Parathyroid adenoma (tissue), 2 donors: ENCODE results near the gene RHBG.

Experiments used
- H2AFZ ChIP-seq: fragments of 300-600 bp; sonication (generic); one replicate; pipeline ENCODE4 v1.7.0; 2017; ENCODE audit warnings: antibody characterized with exemption, mild to moderate bottlenecking
- H3K27ac ChIP-seq: fragments of 300-600 bp; sonication (generic); one replicate; pipeline ENCODE4 v1.7.0; 2017
- H3K27me3 ChIP-seq: fragments of 300-600 bp; sonication (generic); one replicate; pipeline ENCODE4 v1.7.0; 2017; ENCODE audit warnings: low read length; ENCODE audit not compliant: control insufficient read depth, insufficient read depth
- H3K36me3 ChIP-seq: fragments of 300-600 bp; sonication (generic); one replicate; pipeline ENCODE4 v1.7.0; 2017; ENCODE audit warnings: low read length; ENCODE audit not compliant: control insufficient read depth, insufficient read depth
- H3K4me1 ChIP-seq: fragments of 300-600 bp; sonication (generic); one replicate; pipeline ENCODE4 v1.7.0; 2017; ENCODE audit warnings: control low read depth
- H3K4me2 ChIP-seq: fragments of 300-600 bp; sonication (generic); one replicate; pipeline ENCODE4 v1.7.0; 2017; ENCODE audit warnings: low read length
- H3K4me3 ChIP-seq: fragments of 300-600 bp; sonication (generic); one replicate; pipeline ENCODE4 v1.7.0; 2017; ENCODE audit warnings: low read depth, low read length
- H3K79me2 ChIP-seq: fragments of 300-600 bp; sonication (generic); one replicate; pipeline ENCODE4 v1.7.0; 2017; ENCODE audit warnings: control low read depth
- H3K9ac ChIP-seq: fragments of 300-600 bp; sonication (generic); one replicate; pipeline ENCODE4 v1.7.0; 2017; ENCODE audit warnings: mild to moderate bottlenecking
- H3K9me3 ChIP-seq: fragments of 300-600 bp; sonication (generic); one replicate; pipeline ENCODE4 v1.7.0; 2017; ENCODE audit warnings: low read length; ENCODE audit not compliant: control insufficient read depth
- CTCF ChIP-seq: fragments of 300-600 bp; sonication (generic); IDR thresholded peaks from one replicate; pipeline ENCODE4 v1.7.0; 2017; ENCODE audit warnings: antibody characterized with exemption, mild to moderate bottlenecking
- donor health status: primary hyperparathyroidism.

Gene RHBG

GRCh38 chr1:156373546-156373945, 4.5 kb downstream of the RHBG start:
- Histone ChIP-seq H3K9me3 (no peaks in the 10 kb centered on the region), H3K4me1 (peaks cover 2% of the 10 kb centered on the region), H2AFZ (no peak overlapping the region), H3K27me3 (no peaks in the 10 kb centered on the region), H3K4me2 (no peak overlapping the region), H3K27ac (no peak overlapping the region), H3K4me3 (no peak overlapping the region), H3K79me2 (no peaks in the 10 kb centered on the region), H3K36me3 (no peaks in the 10 kb centered on the region), H3K9ac (no peak overlapping the region)
- TF ChIP-seq CTCF, result no peak

GRCh38 chr1:156376146-156376545, 7.1 kb downstream of the RHBG start:
- no peaks in the 10 kb centered on the region for H3K27me3 ChIP-seq
- no peak overlapping the region for H2AFZ ChIP-seq
- no peaks in the 10 kb centered on the region for H3K9me3 ChIP-seq
- H3K79me2 ChIP-seq, result no peaks in the 10 kb centered on the region
- no peak overlapping the region for H3K4me3 ChIP-seq
- H3K9ac ChIP-seq, result no peak overlapping the region
- no peak overlapping the region for H3K4me2 ChIP-seq
- H3K4me1 ChIP-seq, result no peaks in the 10 kb centered on the region
- no peaks in the 10 kb centered on the region for H3K36me3 ChIP-seq
- no peak overlapping the region for H3K27ac ChIP-seq
- no peak for TF ChIP-seq CTCF

GRCh38 chr1:156376958-156377919, 8.2 kb downstream of the RHBG start:
- no peaks in the 10 kb centered on the region for H3K4me1 ChIP-seq
- H3K36me3 ChIP-seq, result no peaks in the 10 kb centered on the region
- no peak for TF ChIP-seq CTCF
- H3K9ac ChIP-seq, result no peak overlapping the region
- H3K9me3 ChIP-seq, result no peaks in the 10 kb centered on the region
- no peaks in the 10 kb centered on the region for H3K27me3 ChIP-seq
- H3K4me2 ChIP-seq, result no peak overlapping the region
- no peak overlapping the region for H2AFZ ChIP-seq
- H3K27ac ChIP-seq, result no peak overlapping the region
- no peak overlapping the region for H3K4me3 ChIP-seq
- H3K79me2 ChIP-seq, result no peaks in the 10 kb centered on the region

- no peaks in the 10 kb centered on the region for H3K36me3 ChIP-seq
- H3K27ac ChIP-seq, result no peak overlapping the region
- no peaks in the 10 kb centered on the region for H3K27me3 ChIP-seq
- H3K4me1 ChIP-seq, result no peaks in the 10 kb centered on the region
- no peak overlapping the region for H2AFZ ChIP-seq
- no peak overlapping the region for H3K4me2 ChIP-seq
- no peak overlapping the region for H3K4me3 ChIP-seq
- no peaks in the 10 kb centered on the region for H3K79me2 ChIP-seq
- H3K9ac ChIP-seq, result no peak overlapping the region
- no peak for TF ChIP-seq CTCF
- H3K9me3 ChIP-seq, result no peaks in the 10 kb centered on the region
These were observed 9.5 kb downstream of the RHBG start for GRCh38 chr1:156378557-156378956.
